IPS-11a (cell line): Measurements from ENCODE around the gene YTHDF1.
"Not testable (repeated sequence)": the region's sequence is repeated elsewhere in the genome, so short reads cannot be mapped to it uniquely, and the experiment has no call there.

Experiments
- H3K4me3 ChIP-seq: one replicate; pipeline ENCODE4 v1.5.1; 2013; ENCODE audit warnings: low read depth, low read length, control low read depth

YTHDF1 gene

GRCh38 chr20:63228806-63229205 is 12.9 kb upstream of the YTHDF1 start:
- no peak overlapping the region for H3K4me3 ChIP-seq

GRCh38 chr20:63227260-63227659 is 11.3 kb upstream of the YTHDF1 start:
- H3K4me3 ChIP-seq = no peak overlapping the region

DNA sequence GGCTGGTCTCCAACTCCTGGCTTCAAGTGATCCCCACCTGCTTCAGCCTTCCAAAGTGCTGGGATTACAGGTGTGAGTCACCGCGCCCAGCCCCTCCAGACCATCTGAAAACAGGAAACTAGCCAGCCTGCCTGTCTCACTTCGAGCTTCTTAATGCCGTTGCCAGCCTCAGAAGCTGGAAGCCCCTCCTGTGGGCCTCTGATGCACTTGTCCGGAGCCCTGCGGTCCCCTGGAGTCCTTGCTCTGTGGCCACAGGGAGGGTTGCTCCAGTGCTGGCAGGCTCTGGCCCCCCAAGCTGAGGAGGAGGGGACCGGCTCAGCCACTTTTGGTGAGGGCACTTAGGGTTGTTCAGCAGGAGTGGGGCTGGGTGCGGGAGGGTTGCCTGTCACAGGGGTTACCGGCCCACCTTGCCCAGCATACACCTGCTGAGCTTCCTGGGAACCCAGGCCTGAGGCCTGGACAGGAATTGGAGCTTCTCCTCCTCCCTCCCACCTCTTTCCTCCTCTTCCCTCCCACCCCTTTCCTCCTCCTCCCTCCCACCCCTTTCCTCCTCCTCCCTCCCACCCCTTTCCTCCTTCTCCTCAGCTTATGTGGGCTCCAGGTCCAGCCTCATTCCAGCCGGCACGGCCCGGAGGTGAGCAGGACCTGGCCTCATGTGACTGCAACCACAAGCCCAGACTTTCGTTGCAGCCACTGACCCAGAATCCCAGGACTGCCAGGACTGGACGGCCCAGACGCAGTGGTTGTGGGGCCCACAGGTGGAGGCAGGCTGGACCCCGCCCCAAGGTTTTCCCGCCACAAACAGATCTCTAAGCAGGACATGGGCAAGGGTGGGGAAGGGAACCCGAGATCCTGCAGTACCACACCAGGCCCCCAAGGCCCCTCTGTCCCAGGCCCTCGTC is 10.4 kb upstream of the YTHDF1 start:
- no peak overlapping the region for H3K4me3 ChIP-seq

GRCh38 chr20:63225082-63225454 is 9.1 kb upstream of the YTHDF1 start:
- no peak overlapping the region for H3K4me3 ChIP-seq

- no peak overlapping the region for H3K4me3 ChIP-seq
Observed at GRCh38 chr20:63224412-63225081, 8.6 kb upstream of the YTHDF1 start.

- no peak overlapping the region for H3K4me3 ChIP-seq
Observed at GRCh38 chr20:63223826-63224207, 7.9 kb upstream of the YTHDF1 start.

GRCh38 chr20:63223121-63223825 is 7.3 kb upstream of the YTHDF1 start:
- H3K4me3 ChIP-seq = no peak overlapping the region

- no peak overlapping the region for H3K4me3 ChIP-seq
Observed at GRCh38 chr20:63222541-63222940, 6.6 kb upstream of the YTHDF1 start.

GRCh38 chr20:63221400-63222053 is 5.6 kb upstream of the YTHDF1 start:
- not testable (repeated sequence) for H3K4me3 ChIP-seq

DNA sequence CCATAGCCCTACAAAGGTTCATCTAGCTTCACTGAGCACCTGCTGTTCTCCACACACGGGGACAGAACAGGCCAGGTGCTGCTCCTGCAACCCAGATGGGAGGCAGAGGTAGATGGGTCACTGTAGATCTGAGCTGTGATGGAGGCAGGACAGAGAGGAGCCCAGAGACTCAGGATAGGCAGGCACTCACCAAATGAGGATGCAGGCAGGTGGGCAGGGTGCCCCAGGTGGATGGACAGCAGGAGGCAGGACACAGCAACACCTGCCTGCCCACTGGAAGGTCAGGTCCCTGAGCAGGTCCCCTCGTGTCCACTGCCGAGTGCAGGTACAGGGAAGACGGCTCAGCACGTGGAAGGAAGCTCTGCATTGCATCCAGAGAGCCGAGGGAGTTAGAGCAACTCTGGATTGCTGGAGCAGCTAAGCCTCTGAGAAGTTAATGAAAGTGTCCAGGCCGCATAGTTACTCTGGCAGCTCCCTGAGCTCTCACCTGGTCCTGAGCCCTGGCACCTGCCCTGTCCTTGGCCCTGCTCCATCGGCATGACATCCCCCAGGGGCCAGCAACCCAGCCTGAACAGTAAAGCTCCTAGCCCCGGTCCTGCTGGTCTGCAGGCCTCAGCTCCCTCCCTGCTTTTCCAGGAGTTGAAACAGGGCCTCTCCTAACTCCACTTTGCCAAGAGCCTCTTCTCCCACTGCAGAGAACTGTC is 4.9 kb upstream of the YTHDF1 start:
- no peak overlapping the region for H3K4me3 ChIP-seq

- no peak overlapping the region for H3K4me3 ChIP-seq
Observed at GRCh38 chr20:63219866-63220521, 4.1 kb upstream of the YTHDF1 start.

GRCh38 chr20:63219447-63219821 is 3.5 kb upstream of the YTHDF1 start:
- H3K4me3 ChIP-seq = no peak overlapping the region

DNA sequence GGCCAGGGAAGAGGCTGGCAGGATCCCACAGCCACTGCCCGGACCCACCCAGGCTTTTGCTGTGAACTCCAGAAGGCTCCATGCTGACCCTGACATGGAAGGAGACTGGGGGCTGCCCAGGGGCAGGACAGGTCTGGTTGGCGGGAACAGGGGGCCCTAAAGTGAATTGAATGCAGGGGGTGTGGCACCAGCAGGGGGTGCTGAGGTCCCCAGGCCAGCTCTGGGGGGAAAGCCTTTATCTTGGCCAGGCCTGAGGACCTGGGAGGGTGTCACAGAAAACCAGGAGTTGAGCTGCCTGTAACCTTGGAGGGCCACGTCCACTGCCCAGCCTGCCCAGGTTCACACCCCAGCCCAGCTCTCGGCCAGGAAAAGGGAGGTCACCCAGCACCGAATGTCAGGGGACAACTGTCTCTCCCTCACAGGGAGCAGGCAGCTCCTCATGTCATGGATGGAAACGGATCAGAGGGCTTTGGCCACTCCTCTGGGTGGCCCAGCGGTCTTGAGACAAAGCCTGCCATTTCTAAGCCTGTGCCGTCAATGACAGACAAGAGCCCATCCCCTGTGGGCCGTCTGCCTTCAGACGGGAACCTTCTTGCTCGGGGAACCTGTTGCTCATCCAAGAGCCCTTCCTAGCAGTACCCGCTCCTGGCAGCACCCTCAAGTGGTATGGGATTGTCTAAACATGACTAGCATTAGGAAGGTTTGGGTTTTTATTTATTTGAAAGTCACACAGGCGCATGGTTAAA is 2.9 kb upstream of the YTHDF1 start:
- H3K4me3 ChIP-seq = no peak overlapping the region

DNA sequence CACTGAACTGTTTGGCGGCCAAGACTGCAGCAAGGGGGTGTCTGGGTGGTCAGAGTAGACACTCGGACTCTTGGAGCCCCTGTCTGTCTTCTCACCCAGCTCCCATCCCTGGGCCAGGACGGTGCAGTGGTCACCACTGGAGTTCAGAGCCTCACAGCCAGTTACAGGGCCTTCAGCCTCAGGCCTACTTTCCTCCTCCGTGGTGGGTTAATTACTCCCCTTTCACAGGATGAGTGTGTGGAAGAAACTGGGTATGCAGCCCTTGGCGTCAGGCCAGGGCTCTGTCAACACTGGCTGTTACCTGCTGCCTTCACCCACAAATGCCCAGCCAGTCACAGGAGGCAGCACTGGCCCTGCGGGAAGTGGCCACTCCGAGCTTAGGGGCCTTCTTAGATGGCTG is 1.8 kb upstream of the YTHDF1 start:
- H3K4me3 ChIP-seq = no peak overlapping the region

DNA sequence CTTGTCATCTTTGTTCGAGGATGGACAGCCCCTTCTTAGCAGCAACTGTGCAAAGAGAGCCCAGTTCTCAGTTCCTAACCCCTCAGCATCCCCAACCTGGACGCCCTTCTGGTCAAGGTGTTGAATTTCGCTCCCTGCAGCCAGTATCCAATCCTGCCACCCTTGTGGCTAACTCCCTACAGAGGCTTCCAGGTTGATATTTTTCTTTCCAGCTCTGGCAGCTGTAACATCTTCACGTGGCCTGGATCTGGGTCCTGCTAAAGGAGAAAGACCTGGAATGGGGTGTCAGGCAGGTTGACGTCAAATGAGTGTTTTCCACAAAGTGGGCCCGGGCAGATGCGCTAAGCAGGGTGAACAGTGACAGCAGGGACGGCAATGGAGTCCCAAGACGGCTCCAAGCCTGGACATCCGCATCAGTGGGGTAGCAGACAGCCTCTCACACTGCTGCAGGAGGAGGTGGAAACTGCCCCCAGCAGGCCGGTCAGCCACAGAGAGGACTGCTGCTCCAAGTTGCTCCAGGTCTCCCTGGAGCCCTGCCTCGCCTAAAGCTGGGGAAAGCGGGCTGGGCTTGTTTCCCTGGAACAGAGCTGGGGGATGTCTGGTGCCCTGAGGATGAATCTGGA is 1.0 kb upstream of the YTHDF1 start:
- H3K4me3 ChIP-seq = no peak overlapping the region

DNA sequence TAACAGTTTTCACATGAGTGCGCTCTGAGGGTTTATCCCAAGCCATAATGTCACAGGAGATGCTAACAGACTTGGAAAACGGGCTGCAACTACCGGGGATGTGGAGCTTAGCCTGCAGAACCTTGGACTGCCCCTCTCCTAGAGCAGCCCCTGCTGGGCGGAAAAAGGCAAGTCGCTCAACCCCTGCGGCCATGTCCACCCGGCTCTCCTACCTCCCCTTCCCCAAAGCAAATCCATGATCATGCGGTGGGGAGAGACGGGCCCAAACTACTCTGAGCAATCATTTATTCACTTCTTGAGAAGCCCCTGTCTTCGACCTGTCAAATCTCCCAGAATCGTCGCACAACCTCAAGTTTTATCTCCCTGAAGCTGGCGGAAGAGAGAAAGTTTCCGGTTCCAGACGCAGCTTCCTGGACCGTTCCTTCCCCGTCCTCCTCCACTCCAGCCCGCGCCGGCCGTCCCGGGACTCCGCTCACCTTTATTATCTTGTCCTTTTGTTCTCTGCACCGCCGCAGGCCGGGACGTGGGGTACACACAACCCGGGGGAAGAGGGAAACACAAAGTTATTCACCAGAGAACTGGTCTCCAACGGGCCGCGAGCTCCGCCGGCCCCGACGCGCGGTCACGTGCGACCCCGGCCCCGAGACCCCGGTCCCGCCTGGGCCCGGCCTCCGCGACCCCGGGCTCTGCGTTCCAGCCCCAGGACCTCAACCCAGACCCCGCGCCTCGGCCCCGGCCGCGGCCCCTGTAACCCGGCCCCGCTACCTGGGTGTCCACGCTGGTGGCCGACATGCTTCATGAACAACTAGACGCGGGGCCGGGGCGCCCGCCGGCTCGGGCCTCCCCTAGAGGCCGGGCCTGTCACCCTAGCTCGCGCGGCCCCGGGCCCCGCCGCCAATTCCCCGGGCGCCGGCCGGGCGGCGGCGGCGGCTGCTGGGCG is 560 bp downstream of the YTHDF1 start:
- peak overlapping the region; percentile 88 for H3K4me3 ChIP-seq

DNA sequence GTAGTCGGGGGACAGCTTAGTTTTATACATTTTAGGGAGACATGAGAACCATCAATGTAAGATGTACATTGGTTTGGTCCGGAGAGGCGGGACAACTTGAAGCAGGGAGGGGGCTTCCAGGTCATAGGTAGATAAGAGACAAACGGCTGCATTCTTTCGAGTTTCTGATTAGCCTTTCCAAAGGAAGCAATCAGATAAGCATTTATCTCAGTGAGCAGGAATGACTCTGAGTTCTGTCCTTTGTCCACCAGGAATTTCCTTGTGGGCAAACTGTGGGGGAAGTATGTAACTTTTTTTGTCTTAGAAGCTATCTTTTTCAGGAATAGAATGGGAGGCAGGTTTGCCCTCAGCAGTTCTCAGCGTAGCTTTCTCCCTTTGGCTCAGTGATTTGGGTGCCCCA is 1.4 kb downstream of the YTHDF1 start:
- H3K4me3 ChIP-seq = no peak overlapping the region

DNA sequence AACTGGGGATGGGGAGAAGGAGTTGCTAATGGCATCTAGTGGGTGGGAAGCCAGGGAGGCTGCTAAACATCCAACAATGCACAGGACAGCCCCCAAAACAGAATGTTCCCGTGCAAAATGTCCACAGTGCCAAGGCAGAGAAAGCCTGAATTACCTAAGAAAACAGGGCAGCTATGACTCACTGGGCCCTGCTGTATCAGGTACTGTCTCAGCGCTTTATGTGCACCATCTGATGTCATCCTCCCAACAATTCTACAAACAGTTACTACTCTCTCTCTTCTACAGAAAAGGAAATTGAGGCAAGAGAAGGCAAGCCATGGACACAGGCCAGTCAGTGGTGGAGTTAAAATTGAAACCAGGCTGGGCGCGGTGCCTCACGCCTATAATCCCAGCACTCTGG is 3.1 kb downstream of the YTHDF1 start:
- H3K4me3 ChIP-seq = no peak overlapping the region
